SK-N-SH treated with all-trans-retinoic acid at 6 μM for 48 hours (cell line): Measurements from ENCODE around the gene MRPL12.

ENCODE experiments used
- ZFP3 ChIP-seq: fragments of 250-450 bp; sonication (Bioruptor Pico); IDR thresholded peaks from 2 replicates; pipeline ENCODE4 v1.5.0; 2020; ENCODE audit warnings: mild to moderate bottlenecking, moderate library complexity
- TF ChIP-seq, protein P1 (sequence below): fragments of 250-450 bp; sonication (Bioruptor Pico); IDR thresholded peaks from 2 replicates; pipeline ENCODE4 v1.8.0; 2021; ENCODE audit warnings: low read depth, mild to moderate bottlenecking, moderate library complexity, borderline replicate concordance

DNA sequence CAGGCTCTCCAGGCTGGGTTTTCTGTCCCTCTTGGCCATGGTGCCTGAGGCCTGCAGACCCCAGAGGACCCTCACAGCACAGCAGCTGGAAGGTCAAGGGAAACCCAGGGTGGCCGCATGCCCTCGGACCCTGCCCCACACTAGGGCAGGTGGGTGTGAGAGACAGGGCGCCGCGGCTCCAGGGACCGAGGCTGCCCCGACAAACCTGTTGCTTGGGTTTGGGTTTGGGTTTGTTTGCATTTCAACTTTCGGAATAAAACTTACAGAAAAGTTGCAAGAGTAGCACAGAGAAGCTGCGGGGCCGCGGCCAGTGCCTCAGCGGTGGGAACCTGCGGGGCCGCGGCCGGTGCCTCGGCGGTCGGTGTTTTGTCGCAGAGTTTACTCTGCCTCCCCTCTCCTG lies 11.6 kb upstream of the MRPL12 start:
- TF ChIP-seq, protein P1, sequence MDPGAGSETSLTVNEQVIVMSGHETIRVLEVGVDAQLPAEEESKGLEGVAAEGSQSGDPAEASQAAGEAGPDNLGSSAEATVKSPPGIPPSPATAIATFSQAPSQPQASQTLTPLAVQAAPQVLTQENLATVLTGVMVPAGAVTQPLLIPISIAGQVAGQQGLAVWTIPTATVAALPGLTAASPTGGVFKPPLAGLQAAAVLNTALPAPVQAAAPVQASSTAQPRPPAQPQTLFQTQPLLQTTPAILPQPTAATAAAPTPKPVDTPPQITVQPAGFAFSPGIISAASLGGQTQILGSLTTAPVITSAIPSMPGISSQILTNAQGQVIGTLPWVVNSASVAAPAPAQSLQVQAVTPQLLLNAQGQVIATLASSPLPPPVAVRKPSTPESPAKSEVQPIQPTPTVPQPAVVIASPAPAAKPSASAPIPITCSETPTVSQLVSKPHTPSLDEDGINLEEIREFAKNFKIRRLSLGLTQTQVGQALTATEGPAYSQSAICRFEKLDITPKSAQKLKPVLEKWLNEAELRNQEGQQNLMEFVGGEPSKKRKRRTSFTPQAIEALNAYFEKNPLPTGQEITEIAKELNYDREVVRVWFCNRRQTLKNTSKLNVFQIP, result no peak
- no peak for TF ChIP-seq ZFP3
